Neuronal stem cell (in vitro differentiated cells): ENCODE results near the gene CDK12.

Experiments used
- DNase-seq: peaks from one replicate; pipeline ENCODE4 v3.0.0-alpha.2; 2013; ENCODE audit warnings: low spot score
- H2AFZ ChIP-seq: one replicate; pipeline ENCODE4 v1.6.1; 2013; ENCODE audit warnings: mild to moderate bottlenecking, low read length, inconsistent platforms
- H2AK5ac ChIP-seq: 2 replicates; pipeline ENCODE4 v1.6.1; 2013; ENCODE audit warnings: low read depth, mild to moderate bottlenecking, inconsistent platforms, low read length, moderate library complexity, mixed read lengths
- H2BK120ac ChIP-seq: 2 replicates; pipeline ENCODE4 v1.6.1; 2013; ENCODE audit warnings: low read depth, mild to moderate bottlenecking, inconsistent platforms, low read length, moderate library complexity, mixed read lengths
- H2BK12ac ChIP-seq: one replicate; pipeline ENCODE4 v1.6.1; 2013; ENCODE audit warnings: low read length, inconsistent platforms
- H2BK15ac ChIP-seq: 2 replicates; pipeline ENCODE4 v1.6.1; 2013; ENCODE audit warnings: mild to moderate bottlenecking, low read length, inconsistent platforms, mixed read lengths
- H2BK5ac ChIP-seq: one replicate; pipeline ENCODE4 v1.6.1; 2013; ENCODE audit warnings: inconsistent platforms, mild to moderate bottlenecking, low read length, moderate library complexity
- H3K14ac ChIP-seq: one replicate; pipeline ENCODE4 v1.6.1; 2013; ENCODE audit warnings: low read length, inconsistent platforms
- H3K18ac ChIP-seq: 2 replicates; pipeline ENCODE4 v1.6.1; 2013; ENCODE audit warnings: low read length, inconsistent platforms
- H3K23ac ChIP-seq: 2 replicates; pipeline ENCODE4 v1.6.1; 2013; ENCODE audit warnings: low read depth, mild to moderate bottlenecking, mixed read lengths, low read length, inconsistent platforms; ENCODE audit not compliant: poor library complexity
- H3K27ac ChIP-seq: replicated peaks from 3 replicates; pipeline ENCODE4 v1.5.1; 2013; ENCODE audit warnings: low read length, inconsistent platforms
- H3K27me3 ChIP-seq, 3 experiments: 2 replicates each; pipeline ENCODE4 v1.6.1; 2013; ENCODE audit warnings: low read length in 3 of 3, mild to moderate bottlenecking in 2 of 3, inconsistent platforms in 1 of 3, low read depth in 1 of 3, mixed read lengths in 1 of 3, moderate library complexity in 1 of 3; ENCODE audit not compliant: control insufficient read depth in 3 of 3, insufficient read depth in 3 of 3
- H3K36me3 ChIP-seq, 2 donors: replicated peaks in 1 of 2; 2 replicates each; pipeline ENCODE4 v1.6.1; 2013; ENCODE audit warnings: low read length in 2 of 2; ENCODE audit not compliant: control insufficient read depth in 2 of 2, insufficient read depth in 2 of 2
- H3K4ac ChIP-seq: 2 replicates; pipeline ENCODE4 v1.6.1; 2013; ENCODE audit warnings: inconsistent platforms, mild to moderate bottlenecking, low read length, moderate library complexity
- H3K4me1 ChIP-seq, 2 donors: 1 replicate in 1 of 2; 2 replicates in 1 of 2; pipeline ENCODE4 v1.6.1; 2013; ENCODE audit warnings: low read length in 2 of 2, low read depth in 1 of 2; ENCODE audit not compliant: control insufficient read depth in 2 of 2, insufficient read depth in 1 of 2
- H3K4me2 ChIP-seq: one replicate; pipeline ENCODE4 v1.6.1; 2013; ENCODE audit warnings: mild to moderate bottlenecking, low read length, inconsistent platforms; ENCODE audit not compliant: insufficient read depth, poor library complexity, severe bottlenecking
- H3K4me3 ChIP-seq, 2 donors: 2 replicates each; pipeline ENCODE4 v1.5.1; 2013; ENCODE audit warnings: low read length in 2 of 2, mild to moderate bottlenecking in 2 of 2, inconsistent platforms in 1 of 2, moderate library complexity in 1 of 2
- H3K79me1 ChIP-seq: one replicate; pipeline ENCODE4 v1.6.1; 2013; ENCODE audit warnings: low read depth, mild to moderate bottlenecking, inconsistent platforms, low read length, moderate library complexity
- H3K9ac ChIP-seq: one replicate; pipeline ENCODE4 v1.6.1; 2013; ENCODE audit warnings: mild to moderate bottlenecking, low read depth, low read length, inconsistent platforms; ENCODE audit not compliant: poor library complexity
- H3K9me3 ChIP-seq, 2 donors: replicated peaks in 1 of 2; 2 replicates each; pipeline versions ENCODE3 to v1.6.1; 2013; ENCODE audit warnings: low read length in 2 of 2, mild to moderate bottlenecking in 2 of 2, inconsistent platforms in 1 of 2, low read depth in 1 of 2, mixed read lengths in 1 of 2, moderate library complexity in 1 of 2; ENCODE audit not compliant: control insufficient read depth in 2 of 2, insufficient read depth in 1 of 2
- H4K8ac ChIP-seq: one replicate; pipeline ENCODE4 v1.6.1; 2013; ENCODE audit warnings: low read depth, mild to moderate bottlenecking, inconsistent platforms, low read length, moderate library complexity
- H4K91ac ChIP-seq: one replicate; pipeline ENCODE4 v1.6.1; 2013; ENCODE audit warnings: low read length, low read depth, mild to moderate bottlenecking, inconsistent platforms; ENCODE audit not compliant: poor library complexity
- WGBS, 2 donors: extraction: QIAGEN DNeasy Blood & Tissue Kit; methylation state at CpG; one replicate each; pipeline ENCODE4 v1.1.7; 2013; ENCODE audit warnings: missing lambda C conversion rate in 2 of 2, mixed read lengths in 1 of 2; ENCODE audit not compliant: insufficient read length in 2 of 2, insufficient replicate concordance in 1 of 2; ENCODE audit errors: extremely low coverage in 2 of 2; 5-methylcytosine and 5-hydroxymethylcytosine counted together

Gene CDK12

DNA sequence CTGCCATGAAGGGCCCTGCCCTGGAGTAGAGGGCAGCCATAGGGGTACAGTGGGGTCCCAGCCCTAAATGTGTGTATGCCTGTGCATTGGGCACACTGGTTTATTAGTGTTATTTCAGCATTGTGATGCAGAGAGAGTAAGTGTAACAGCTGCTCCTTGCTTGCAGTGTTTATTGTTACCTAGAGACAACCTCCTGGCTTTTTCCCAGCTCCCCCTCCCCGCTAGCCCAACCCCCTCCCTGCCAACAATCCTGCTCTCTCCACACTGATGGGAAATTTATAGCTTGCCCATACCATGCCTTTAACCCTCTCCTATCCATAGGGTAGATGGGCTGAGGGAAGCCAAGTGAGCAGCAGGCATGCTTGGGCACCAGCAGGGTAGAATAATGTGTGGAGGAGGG, 95.1 kb downstream of the CDK12 start:
- no peak for DNase-seq

GRCh38 chr17:39562395-39562794, 101.1 kb downstream of the CDK12 start:
- Histone ChIP-seq H2BK15ac (no peak overlapping the region), H3K23ac (no peak overlapping the region), H2BK5ac (no peak overlapping the region), H3K79me1 (no peaks in the 10 kb centered on the region), H3K4me2 (no peak overlapping the region), H4K91ac (no peak overlapping the region), H2AK5ac (no peak overlapping the region), H2BK12ac (no peak overlapping the region), H3K4ac (no peak overlapping the region), H2AFZ (no peak overlapping the region), H3K9ac (no peak overlapping the region), H3K18ac (no peak overlapping the region), H2BK120ac (no peak overlapping the region), H3K9me3 (no peaks in the 10 kb centered on the region), H3K27me3 (no peaks in the 10 kb centered on the region), H3K14ac (no peak overlapping the region), H3K27ac (no peak overlapping the region), H3K4me1 (peaks cover 13 to 15% of the 10 kb centered on the region in 2 donors), H4K8ac (no peak overlapping the region), H3K4me3 (no peak overlapping the region), H3K36me3 (peaks cover 12 to 50% of the 10 kb centered on the region in 2 donors)
- no CpG with 5 or more reads among the region's 1 CpG for WGBS, 2 donors
- DNase-seq: no peak

More for the DNA sequence above, 95.1 kb downstream of the CDK12 start:
- Histone ChIP-seq H2AFZ (no peak overlapping the region), H3K36me3 (peaks cover 17 to 83% of the 10 kb centered on the region in 2 donors), H3K79me1 (no peaks in the 10 kb centered on the region), H3K14ac (no peak overlapping the region), H3K4me1 (no peaks in the 10 kb centered on the region), H2AK5ac (no peak overlapping the region), H3K27me3 (no peaks in the 10 kb centered on the region), H3K4ac (no peak overlapping the region), H3K4me3 (no peak overlapping the region), H4K8ac (no peak overlapping the region), H2BK120ac (no peak overlapping the region), H3K9me3 (no peaks in the 10 kb centered on the region), H2BK15ac (no peak overlapping the region), H3K9ac (no peak overlapping the region), H2BK12ac (no peak overlapping the region), H3K27ac (no peak overlapping the region), H4K91ac (no peak overlapping the region), H3K18ac (no peak overlapping the region), H3K4me2 (no peak overlapping the region), H2BK5ac (no peak overlapping the region), H3K23ac (no peak overlapping the region)
- no CpG with 5 or more reads among the region's 1 CpG for WGBS, 2 donors

DNA sequence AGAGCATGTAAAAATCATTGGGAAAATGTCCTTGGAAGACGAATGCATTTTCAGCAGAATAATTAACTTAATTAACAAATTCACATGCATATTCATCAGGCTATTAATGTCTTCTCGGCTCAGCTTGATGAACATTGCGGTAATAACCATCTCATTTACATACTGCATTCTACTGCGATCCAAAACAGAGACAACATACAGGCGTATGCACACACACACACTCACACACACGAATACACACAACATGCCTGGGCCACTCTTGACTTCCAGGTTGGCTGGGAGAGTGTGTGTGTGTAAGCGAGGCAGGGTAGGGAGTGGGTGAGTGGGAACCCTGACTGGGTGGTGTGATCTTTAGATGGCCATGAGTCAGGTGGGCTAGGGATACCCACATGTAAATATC, 101.7 kb downstream of the CDK12 start:
- no peak overlapping the region for H2AK5ac ChIP-seq
- no peak overlapping the region for H3K27ac ChIP-seq
- no peak overlapping the region for H2BK120ac ChIP-seq
- no peaks in the 10 kb centered on the region for H3K27me3 ChIP-seq
- no peaks in the 10 kb centered on the region for H3K79me1 ChIP-seq
- no peaks in the 10 kb centered on the region for H3K9me3 ChIP-seq
- H3K36me3 ChIP-seq: peaks cover 12 to 50% of the 10 kb centered on the region in 2 donors
- no peak overlapping the region for H3K23ac ChIP-seq
- no peak overlapping the region for H3K9ac ChIP-seq
- no CpG with 5 or more reads among the region's 7 CpGs for WGBS, 2 donors
- no peak overlapping the region for H3K4ac ChIP-seq
- no peak overlapping the region for H2AFZ ChIP-seq
- H2BK15ac ChIP-seq: no peak overlapping the region
- no peak overlapping the region for H3K18ac ChIP-seq
- H4K8ac ChIP-seq: no peak overlapping the region
- H3K14ac ChIP-seq: no peak overlapping the region
- no peak for DNase-seq
- peak overlapping the region in 1 of 2 donors; percentile 19 for H3K4me3 ChIP-seq
- H3K4me1 ChIP-seq: peaks cover 13 to 15% of the 10 kb centered on the region in 2 donors
- H2BK12ac ChIP-seq: no peak overlapping the region
- no peak overlapping the region for H3K4me2 ChIP-seq
- H4K91ac ChIP-seq: no peak overlapping the region
- H2BK5ac ChIP-seq: no peak overlapping the region

- Histone ChIP-seq H2BK120ac (no peak overlapping the region), H2AFZ (no peak overlapping the region), H3K27ac (no peak overlapping the region), H3K4me1 (peaks cover 13 to 15% of the 10 kb centered on the region in 2 donors), H3K9me3 (no peaks in the 10 kb centered on the region), H4K91ac (no peak overlapping the region), H2BK15ac (no peak overlapping the region), H4K8ac (no peak overlapping the region), H3K4ac (no peak overlapping the region), H3K18ac (no peak overlapping the region), H2BK5ac (no peak overlapping the region), H3K27me3 (no peaks in the 10 kb centered on the region), H3K4me2 (no peak overlapping the region), H3K79me1 (no peaks in the 10 kb centered on the region), H2BK12ac (no peak overlapping the region), H3K23ac (no peak overlapping the region), H3K9ac (no peak overlapping the region), H3K14ac (no peak overlapping the region), H3K36me3 (peaks cover 16 to 50% of the 10 kb centered on the region in 2 donors), H2AK5ac (no peak overlapping the region), H3K4me3 (no peak overlapping the region)
- WGBS, 2 donors: no CpG with 5 or more reads among the region's 17 CpGs
- peak; percentile 27 for DNase-seq
These were observed 102.2 kb downstream of the CDK12 start for GRCh38 chr17:39563476-39563875.
